HG03097 (cell line): Measurements from ENCODE around the gene CERS5.

ENCODE experiments used
- ATAC-seq: cut with Tn5 transposase; IDR thresholded peaks from one replicate; pipeline ENCODE4 v1.9.1; 2021; ENCODE audit not compliant: unreplicated experiment, low FRiP score

Gene CERS5, protein sequence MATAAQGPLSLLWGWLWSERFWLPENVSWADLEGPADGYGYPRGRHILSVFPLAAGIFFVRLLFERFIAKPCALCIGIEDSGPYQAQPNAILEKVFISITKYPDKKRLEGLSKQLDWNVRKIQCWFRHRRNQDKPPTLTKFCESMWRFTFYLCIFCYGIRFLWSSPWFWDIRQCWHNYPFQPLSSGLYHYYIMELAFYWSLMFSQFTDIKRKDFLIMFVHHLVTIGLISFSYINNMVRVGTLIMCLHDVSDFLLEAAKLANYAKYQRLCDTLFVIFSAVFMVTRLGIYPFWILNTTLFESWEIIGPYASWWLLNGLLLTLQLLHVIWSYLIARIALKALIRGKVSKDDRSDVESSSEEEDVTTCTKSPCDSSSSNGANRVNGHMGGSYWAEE

GRCh38 chr12:50167049-50167828 lies at the start of gene CERS5:
CERS5 (minus strand) TSS chr12:50167369; CDS start chr12:50167297, 72 bp downstream.
- ATAC-seq: peak; percentile 98

- ATAC-seq: no peak
These were observed 47.9 kb upstream of the CERS5 start for GRCh38 chr12:50215033-50215432.

DNA sequence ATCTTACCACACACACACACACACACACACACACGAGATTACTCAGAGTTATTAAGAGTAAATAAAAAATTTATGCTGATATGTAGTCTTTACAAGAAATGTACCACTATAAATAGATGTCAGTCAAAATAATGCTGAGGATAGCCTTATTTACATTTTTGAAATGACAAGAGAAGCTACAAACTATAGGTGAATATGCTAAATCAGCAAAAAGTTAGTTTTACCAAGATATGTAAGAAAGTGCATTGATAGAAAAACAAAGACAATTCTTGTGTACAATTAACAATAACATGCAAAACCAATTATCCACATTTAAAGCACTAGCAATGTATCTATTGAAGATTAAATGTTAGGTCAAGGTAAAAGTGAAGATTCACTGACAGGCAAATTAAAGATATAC lies 46.8 kb upstream of the CERS5 start:
- no peak for ATAC-seq

- ATAC-seq: no peak
These were observed 46.3 kb upstream of the CERS5 start for GRCh38 chr12:50213439-50213838.

DNA sequence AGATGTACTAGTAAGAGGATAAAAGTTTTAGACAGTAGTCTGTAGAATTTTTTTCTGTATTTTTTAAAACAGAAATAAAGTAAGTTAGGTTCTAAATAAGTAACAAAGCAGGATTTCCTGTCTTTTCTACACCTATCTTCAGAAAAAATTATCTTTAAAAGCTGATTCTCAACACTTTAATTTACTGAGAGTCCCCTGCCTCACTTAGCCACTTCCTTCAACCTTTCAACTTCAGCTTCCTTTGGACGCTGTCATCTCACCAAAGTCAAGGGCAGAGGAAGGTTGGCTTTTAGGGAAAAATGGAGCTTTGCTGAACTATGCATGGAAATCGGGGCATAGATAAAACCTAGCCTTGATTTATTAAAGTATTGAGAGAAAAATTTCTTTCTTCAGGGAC lies 44.9 kb upstream of the CERS5 start:
- ATAC-seq: no peak

DNA sequence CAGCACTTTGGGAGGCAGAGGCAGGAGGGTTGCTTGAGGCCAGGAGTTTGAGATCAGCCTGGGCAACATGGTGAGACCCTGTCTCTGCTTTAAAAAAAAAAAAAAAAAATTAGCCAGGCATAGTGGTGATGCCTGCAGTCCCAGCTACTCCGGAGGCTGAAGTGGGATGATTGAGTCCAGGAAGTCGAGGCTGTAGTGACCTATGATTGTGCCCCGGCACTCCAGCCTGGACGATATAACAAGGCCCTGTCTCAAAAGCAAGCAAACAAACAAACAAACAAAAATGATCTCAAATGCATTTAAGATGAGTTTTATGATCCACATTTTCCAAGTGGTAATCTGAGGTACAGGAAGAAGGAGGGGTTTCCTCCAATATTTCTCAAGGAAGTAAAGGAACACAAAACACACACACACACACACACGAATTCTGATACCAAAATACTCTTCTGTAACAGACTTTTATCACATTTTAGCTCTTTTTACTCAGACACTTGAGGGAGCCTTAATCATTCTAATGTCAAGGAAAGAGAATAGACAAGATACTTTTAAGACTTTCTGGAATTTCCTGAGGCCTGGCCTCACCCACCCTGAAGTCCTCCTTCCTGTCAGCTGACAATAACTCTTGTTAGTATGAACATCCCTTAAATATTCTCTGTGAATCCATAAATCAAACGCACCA lies 44.4 kb upstream of the CERS5 start:
- ATAC-seq: no peak

DNA sequence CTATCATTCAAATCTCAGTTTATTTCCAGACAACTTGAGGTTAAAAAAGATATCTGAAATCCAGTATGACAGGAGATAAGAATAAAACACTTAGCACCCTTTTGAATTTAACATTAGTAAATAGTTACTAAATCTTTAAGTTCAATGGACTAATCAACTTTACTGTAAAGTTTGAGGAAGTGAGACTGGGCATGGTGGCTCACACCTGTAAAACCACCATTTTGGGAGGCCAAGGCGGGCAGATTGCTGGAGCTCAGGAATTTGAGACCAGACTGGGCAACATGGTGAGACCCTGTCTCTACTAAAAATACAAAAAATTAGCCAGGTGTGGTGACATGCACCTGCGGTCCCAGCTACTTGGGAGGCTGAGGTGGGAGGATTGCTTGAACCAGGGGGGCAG lies 40.3 kb upstream of the CERS5 start:
- ATAC-seq: no peak

GRCh38 chr12:50205648-50206047 lies 38.5 kb upstream of the CERS5 start:
- no peak for ATAC-seq

DNA sequence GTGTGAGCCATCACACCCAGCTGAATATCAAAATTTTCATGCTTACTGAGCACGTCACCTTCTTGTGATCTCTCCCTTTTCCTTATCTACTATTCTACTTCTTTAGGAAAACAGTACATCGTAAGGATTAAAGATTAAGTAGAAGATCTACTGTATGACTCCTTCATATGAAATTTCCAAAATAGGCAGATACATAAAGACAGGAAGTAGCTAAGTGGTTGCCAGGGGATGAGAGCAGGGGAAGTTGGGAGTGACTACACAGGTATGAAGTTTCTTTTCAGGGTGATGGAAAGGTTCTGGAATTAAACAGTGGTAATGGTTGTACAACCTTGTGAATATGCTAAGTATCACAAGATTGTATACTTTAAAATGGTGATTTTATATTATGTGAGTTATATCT lies 36.5 kb upstream of the CERS5 start:
- ATAC-seq: no peak

- no peak for ATAC-seq
These were observed 34.9 kb upstream of the CERS5 start for GRCh38 chr12:50201987-50202521.

- ATAC-seq: no peak
These were observed 33.5 kb upstream of the CERS5 start for GRCh38 chr12:50200552-50201273.

- ATAC-seq: no peak
These were observed 31.7 kb upstream of the CERS5 start for GRCh38 chr12:50198829-50199228.

- no peak for ATAC-seq
These were observed 30.1 kb upstream of the CERS5 start for GRCh38 chr12:50197297-50197727.

DNA sequence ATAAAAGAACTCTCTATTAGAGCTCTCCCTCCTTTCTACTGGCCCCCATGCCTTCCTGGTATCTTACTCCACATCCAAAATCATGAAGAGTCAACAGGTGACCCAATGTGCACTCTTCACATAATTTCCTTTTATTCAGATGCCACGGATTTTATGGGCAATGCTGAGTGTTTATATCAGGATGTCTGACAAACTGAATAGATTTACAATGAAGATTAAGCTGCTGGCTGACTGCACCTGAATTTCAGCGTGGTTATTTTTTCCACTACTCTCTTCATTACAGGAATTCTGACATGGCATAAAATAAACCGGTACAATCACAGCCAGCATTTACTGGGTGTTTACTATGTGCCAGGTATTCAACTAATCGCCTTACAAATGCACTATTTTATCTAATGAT lies 29.4 kb upstream of the CERS5 start:
- no peak for ATAC-seq

DNA sequence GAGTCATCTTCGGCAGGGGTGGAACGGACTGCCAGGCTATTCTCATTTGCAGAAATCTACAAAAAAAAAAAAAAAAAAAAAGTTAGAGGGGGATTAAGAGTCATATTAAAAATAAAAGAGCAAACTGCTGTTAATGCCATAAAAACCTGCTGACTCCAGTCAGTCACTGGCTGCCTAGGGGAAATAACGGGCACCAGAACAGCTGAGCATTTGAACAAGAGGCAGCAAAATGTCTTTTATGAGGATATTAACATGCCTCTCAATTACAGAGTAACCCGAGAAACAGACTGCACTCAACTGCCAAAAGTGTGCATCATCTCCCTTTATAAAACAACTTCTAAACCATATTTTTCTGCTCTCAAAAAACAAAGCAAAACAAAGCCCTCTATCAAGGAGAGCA lies 28.7 kb upstream of the CERS5 start:
- no peak for ATAC-seq

DNA sequence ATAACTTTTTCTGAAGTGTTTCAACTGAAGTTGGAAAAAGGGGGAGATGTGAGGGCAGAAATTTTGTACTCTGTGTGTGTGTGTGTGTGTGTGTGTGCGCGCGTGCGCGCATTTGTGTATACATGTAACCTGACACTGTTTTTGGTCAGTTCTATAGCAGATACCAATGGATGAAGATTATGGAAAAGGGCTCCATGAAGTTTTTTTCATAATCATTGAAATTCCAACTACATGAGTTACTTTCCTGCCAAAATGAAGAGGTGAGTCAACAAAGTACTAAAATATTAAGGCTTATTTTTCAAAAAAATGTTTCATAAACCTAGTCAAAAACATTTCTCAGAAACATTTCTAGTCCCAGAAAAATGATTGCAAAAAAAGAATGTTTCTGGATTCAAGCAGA lies 25.7 kb upstream of the CERS5 start:
- no peak for ATAC-seq

GRCh38 chr12:50192236-50192635 lies 25.1 kb upstream of the CERS5 start:
- ATAC-seq: no peak

- no peak for ATAC-seq
These were observed 23.7 kb upstream of the CERS5 start for GRCh38 chr12:50190859-50191258.

DNA sequence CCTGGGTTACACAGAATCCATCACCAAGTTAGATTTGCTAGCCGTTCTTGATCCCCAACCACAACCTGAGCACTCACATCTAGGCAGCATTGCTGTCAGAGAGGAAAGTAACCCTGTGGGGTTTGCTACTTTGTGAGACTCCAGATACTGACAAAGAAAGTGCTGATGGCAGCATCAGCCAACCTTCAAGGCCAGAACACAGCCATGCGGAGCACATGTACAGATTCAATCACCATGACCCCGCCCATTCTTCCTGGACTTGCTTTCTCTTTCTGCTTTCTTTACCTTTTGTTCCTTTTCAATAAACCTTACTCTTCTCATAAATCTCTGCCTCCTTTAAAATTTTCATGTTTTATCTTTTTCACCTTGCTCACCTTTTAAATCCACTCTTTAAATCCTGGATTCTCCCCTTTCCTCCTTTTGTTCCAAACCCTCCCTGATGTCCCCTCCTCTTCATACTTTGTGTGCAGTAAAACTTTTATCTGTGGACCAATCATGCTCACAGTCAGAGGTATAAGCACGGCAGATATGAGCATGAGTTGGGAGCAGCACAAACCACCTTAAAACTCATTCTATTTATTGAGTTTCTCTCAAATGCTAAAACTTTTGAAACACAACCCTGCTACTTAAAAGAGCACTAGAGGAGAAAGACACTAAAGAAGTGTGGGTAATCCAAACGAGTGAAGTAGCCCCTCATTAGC lies 21.9 kb upstream of the CERS5 start:
- ATAC-seq: no peak

- ATAC-seq: no peak
These were observed 21.1 kb upstream of the CERS5 start for GRCh38 chr12:50188241-50188781.
